HepG2 (cell line): Measurements from ENCODE around the gene TPCN2.

ENCODE experiments used
- SALL1 ChIP-seq: sonication (generic); formaldehyde crosslinking; IDR thresholded peaks from 2 replicates; pipeline ENCODE4 v1.8.0; 2022; ENCODE audit warnings: mild to moderate bottlenecking, missing genetic modification reagents
- TF ChIP-seq, protein P1 (sequence below): sonication (generic); formaldehyde crosslinking; IDR thresholded peaks from 2 replicates; pipeline ENCODE4 v1.4.0; 2020; ENCODE audit warnings: missing genetic modification reagents, mild to moderate bottlenecking, borderline replicate concordance

DNA sequence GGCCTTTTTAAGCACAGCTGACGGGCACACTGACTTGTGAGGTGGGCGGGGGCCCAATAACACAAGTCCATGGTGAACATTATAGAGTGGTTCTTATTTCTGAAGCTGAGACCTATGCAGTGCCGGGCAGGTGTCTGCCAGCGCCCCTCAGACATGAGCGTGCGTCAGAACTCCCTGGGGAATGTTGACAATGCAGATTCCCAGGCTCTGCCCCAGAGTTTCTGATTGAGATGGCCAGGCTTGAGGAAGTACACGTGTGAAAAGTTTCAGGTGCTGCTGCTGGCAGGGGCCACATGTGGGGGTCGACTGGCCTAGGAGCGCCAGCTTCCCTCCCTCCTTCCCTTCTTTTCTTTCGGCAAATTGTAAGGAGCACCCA is 46.2 kb downstream of the TPCN2 start:
- TF ChIP-seq, protein P1, sequence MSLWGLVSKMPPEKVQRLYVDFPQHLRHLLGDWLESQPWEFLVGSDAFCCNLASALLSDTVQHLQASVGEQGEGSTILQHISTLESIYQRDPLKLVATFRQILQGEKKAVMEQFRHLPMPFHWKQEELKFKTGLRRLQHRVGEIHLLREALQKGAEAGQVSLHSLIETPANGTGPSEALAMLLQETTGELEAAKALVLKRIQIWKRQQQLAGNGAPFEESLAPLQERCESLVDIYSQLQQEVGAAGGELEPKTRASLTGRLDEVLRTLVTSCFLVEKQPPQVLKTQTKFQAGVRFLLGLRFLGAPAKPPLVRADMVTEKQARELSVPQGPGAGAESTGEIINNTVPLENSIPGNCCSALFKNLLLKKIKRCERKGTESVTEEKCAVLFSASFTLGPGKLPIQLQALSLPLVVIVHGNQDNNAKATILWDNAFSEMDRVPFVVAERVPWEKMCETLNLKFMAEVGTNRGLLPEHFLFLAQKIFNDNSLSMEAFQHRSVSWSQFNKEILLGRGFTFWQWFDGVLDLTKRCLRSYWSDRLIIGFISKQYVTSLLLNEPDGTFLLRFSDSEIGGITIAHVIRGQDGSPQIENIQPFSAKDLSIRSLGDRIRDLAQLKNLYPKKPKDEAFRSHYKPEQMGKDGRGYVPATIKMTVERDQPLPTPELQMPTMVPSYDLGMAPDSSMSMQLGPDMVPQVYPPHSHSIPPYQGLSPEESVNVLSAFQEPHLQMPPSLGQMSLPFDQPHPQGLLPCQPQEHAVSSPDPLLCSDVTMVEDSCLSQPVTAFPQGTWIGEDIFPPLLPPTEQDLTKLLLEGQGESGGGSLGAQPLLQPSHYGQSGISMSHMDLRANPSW (CRISPR knock-in tag): no peak
- no peak for TF ChIP-seq SALL1 (CRISPR knock-in tag)
